Right lobe of liver (tissue), 6 donors: Measurements from ENCODE around the gene HDAC4. TPM values are rescaled to one million over a fixed set of nuclear protein-coding genes. Genes with fewer than 3 reads are reported as not detected.
A peak's percentile ranks its signal among the peaks of the same experiment; 100 is the strongest.

ENCODE experiments used
- ATAC-seq, 4 donors: fragments of 200-7000 bp; cut with Tn5 transposase; one replicate each; pipeline ENCODE4 v1.9.1; 2020; ENCODE audit warnings: mild to moderate bottlenecking in 4 of 4, moderate library complexity in 4 of 4
- DNase-seq, 3 donors: peaks; one replicate each; pipeline ENCODE4 v3.0.0-alpha.2; 2020
- H3K27ac ChIP-seq, 3 donors: fragments of 200-600 bp; one replicate each; pipeline ENCODE4 v1.8.0; 2022
- H3K27me3 ChIP-seq, 2 donors: fragments of 200-600 bp; one replicate each; pipeline ENCODE4 v1.8.0; 2022
- H3K36me3 ChIP-seq, 4 donors: fragments of 200-600 bp; sonication (generic) in 1 of 4; one replicate each; pipeline versions ENCODE4 v1.5.1 to v1.8.0; 2017 to 2022; ENCODE audit warnings: control low read depth in 1 of 4
- H3K4me1 ChIP-seq, 4 donors: fragments of 200-600 bp; sonication (generic) in 1 of 4; one replicate each; pipeline versions ENCODE4 v1.5.1 to v1.8.0; 2017 to 2022; ENCODE audit warnings: control low read depth in 1 of 4
- H3K4me3 ChIP-seq, 3 donors: fragments of 200-600 bp; one replicate each; pipeline ENCODE4 v1.8.0; 2022
- H3K9me3 ChIP-seq, 4 donors: fragments of 200-600 bp; sonication (generic) in 1 of 4; one replicate each; pipeline versions ENCODE4 v1.5.1 to v1.8.0; 2017 to 2022; ENCODE audit warnings: control low read depth in 1 of 4
- CTCF ChIP-seq, 4 donors: fragments of 200-600 bp in 3 of 4; fragments of 450-650 bp in 1 of 4; IDR thresholded peaks; one replicate each; pipeline versions ENCODE4 v1.5.1 to v1.8.0; 2016 to 2022; ENCODE audit warnings: antibody characterized with exemption in 4 of 4, mild to moderate bottlenecking in 2 of 4
- POLR2A ChIP-seq: fragments of 450-650 bp; IDR thresholded peaks from one replicate; pipeline ENCODE4 v1.6.1; 2017; ENCODE audit warnings: antibody characterized with exemption, mild to moderate bottlenecking
- WGBS: methylation state at CpG from one replicate; pipeline ENCODE4 v1.1.6; 2018; ENCODE audit warnings: low coverage, low lambda C conversion rate; ENCODE audit not compliant: insufficient coverage; ENCODE audit errors: missing lambda C conversion rate; 5-methylcytosine and 5-hydroxymethylcytosine counted together
- intact Hi-C, 2 donors: fragments of 100-400 bp; cut with DNase I; formaldehyde crosslinking; loops; one replicate each; pipeline versions ENCODE4 v1.11.2 to v1.14.1; 2022
- total RNA-seq, 6 experiments: library from RNA; depleted of rRNA in 2 of 6; stranded (reverse); fragments of >200 nt in 2 of 6; fragmentation: NEBNext Ultra II Directional in 3 of 6; extraction: Animal tissue kit (Norgen Biotek cat#: 25700) in 3 of 6; gene quantifications; one replicate each; pipeline versions ENCODE4 v1.1.0 to v1.2.4, GENCODE V29; 2016 to 2023
- donor health status: DM: no; HTN: yes; CAD: no.
- donor health status: DM: no; HTN: no; CAD: no.
- donor health status: DM: no; HTN: no; CAD: no.
- donor health status: DM: no; HTN: yes; CAD: no.
- donor health status: DM: no; HTN: yes; CAD: no.

The HDAC4 gene
- total RNA-seq, 6 experiments from 2014 or later = 8.9 to 22.4 (median 14.7) TPM

- WGBS = 77% methylated on average over 7 of the region's 7 CpGs
- ATAC-seq (no peak), DNase-seq (peak in 1 of 3 donors; percentile 16)
- Histone ChIP-seq H3K27ac (no peak overlapping the region), H3K36me3 (no peaks in the 10 kb centered on the region), H3K27me3 (no peaks in the 10 kb centered on the region), H3K4me1 (no peaks in the 10 kb centered on the region), H3K9me3 (no peaks in the 10 kb centered on the region), H3K4me3 (no peak overlapping the region)
- TF ChIP-seq CTCF (IDR thresholded peaks at IDR 0.05) (no peak), POLR2A (no peak)
- intact Hi-C loops = no loop called here
Observed at GRCh38 chr2:239255628-239256349, 145.0 kb downstream of the HDAC4 start.

GRCh38 chr2:239255218-239255617 lies 145.6 kb downstream of the HDAC4 start:
- intact Hi-C loops = no loop called here
- Histone ChIP-seq H3K4me1 (no peaks in the 10 kb centered on the region), H3K27me3 (no peaks in the 10 kb centered on the region), H3K27ac (no peak overlapping the region), H3K36me3 (no peaks in the 10 kb centered on the region), H3K9me3 (no peaks in the 10 kb centered on the region), H3K4me3 (no peak overlapping the region)
- DNase-seq = no peak
- TF ChIP-seq POLR2A (no peak), CTCF (IDR thresholded peaks at IDR 0.05) (no peak)
- WGBS = 74% methylated on average over 5 of the region's 5 CpGs
- no peak for ATAC-seq

DNA sequence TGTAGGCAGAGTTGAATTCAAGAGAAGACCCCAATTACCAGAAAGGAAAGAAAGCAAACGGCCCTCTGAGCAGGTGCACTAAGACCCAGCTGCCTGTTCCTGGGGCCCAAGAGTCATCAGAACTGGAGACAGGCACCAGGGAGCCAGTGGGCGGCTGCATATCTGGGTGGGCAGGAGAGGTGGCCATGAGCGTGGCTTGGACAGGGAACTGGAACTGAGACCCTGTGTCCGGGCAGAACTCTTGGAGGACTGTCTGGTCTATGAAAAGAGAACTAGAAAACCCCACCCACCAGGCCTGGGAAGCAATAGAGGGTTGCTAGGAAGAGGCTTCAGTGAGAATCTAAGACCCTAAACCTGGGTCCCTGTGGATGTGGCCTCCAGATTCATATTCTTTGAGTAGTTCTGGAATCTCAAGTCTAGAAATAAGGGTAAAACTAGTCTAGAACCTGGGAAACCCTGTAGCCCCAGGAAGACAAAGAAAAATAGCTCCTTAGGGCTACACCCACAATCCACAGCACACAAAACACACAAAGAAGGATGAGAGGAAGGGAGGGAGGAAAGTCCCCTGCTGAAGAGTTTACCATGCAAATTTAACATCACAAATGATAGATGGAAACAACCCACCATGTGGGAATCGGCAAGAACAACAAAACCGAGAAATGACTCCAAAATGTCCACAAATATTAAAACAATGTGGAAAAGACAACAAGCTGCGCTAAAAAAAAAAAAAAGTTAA lies 147.0 kb downstream of the HDAC4 start:
- WGBS = 76% methylated on average over 6 of the region's 7 CpGs
- ATAC-seq (peak in 2 of 4 donors; percentile 34 to 46), DNase-seq (peak; percentile 27 to 52 (median 47))
- no peak for TF ChIP-seq POLR2A
- no peak for TF ChIP-seq CTCF (IDR thresholded peaks at IDR 0.05)
- no peak overlapping the region for H3K27ac ChIP-seq
- no peaks in the 10 kb centered on the region for H3K27me3 ChIP-seq
- no peaks in the 10 kb centered on the region for H3K36me3 ChIP-seq
- intact Hi-C loops = no loop called here
- no peak overlapping the region for H3K4me3 ChIP-seq
- H3K4me1 ChIP-seq = no peaks in the 10 kb centered on the region
- no peaks in the 10 kb centered on the region for H3K9me3 ChIP-seq

DNA sequence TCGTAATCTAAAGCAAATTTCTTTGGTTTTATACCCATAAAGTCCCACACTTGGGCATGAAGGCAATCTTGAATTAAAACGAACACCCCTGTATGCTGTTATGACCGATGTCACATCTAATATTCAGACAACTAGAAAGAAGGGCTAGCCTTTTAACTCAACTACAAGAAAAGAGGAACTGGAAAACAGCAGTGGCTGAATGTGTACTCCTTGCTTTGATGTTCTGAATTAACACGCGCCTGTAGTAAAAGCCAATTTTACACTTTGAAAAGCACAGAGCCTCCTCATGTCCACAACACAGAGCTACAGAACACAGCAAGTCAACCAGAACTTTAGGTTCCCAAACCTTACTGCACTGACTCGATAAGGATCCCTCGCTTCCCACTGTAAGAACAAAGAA lies 147.6 kb downstream of the HDAC4 start:
- Histone ChIP-seq H3K4me1 (no peaks in the 10 kb centered on the region), H3K36me3 (no peaks in the 10 kb centered on the region), H3K27me3 (no peaks in the 10 kb centered on the region), H3K4me3 (no peak overlapping the region), H3K27ac (no peak overlapping the region), H3K9me3 (no peaks in the 10 kb centered on the region)
- intact Hi-C loops = no loop called here
- no peak for DNase-seq
- peak in 1 of 4 donors; percentile 26 for ATAC-seq
- WGBS = 60% methylated on average over 7 of the region's 7 CpGs
- TF ChIP-seq POLR2A = no peak
- no peak for TF ChIP-seq CTCF (IDR thresholded peaks at IDR 0.05)
